GM21717 (cell line): Measurements from ENCODE around the gene SORCS1.

Experiments used
- ATAC-seq: cut with Tn5 transposase; IDR thresholded peaks from one replicate; pipeline ENCODE4 v1.9.1; 2021; ENCODE audit warnings: mild to moderate bottlenecking, moderate library complexity; ENCODE audit not compliant: unreplicated experiment

The SORCS1 gene

GRCh38 chr10:106768204-106768603 is 396.3 kb downstream of the SORCS1 start:
- no peak for ATAC-seq

- no peak for ATAC-seq
These were observed 398.6 kb downstream of the SORCS1 start for GRCh38 chr10:106765928-106766327.

- no peak for ATAC-seq
These were observed 399.2 kb downstream of the SORCS1 start for GRCh38 chr10:106765241-106765754.

GRCh38 chr10:106764360-106764759 is 400.1 kb downstream of the SORCS1 start:
- no peak for ATAC-seq

GRCh38 chr10:106761906-106762305 is 402.6 kb downstream of the SORCS1 start:
- ATAC-seq: no peak

GRCh38 chr10:106757521-106757920 is 407.0 kb downstream of the SORCS1 start:
- ATAC-seq: no peak

- no peak for ATAC-seq
These were observed 413.4 kb downstream of the SORCS1 start for GRCh38 chr10:106751091-106751490.

GRCh38 chr10:106746868-106747267 is 417.6 kb downstream of the SORCS1 start:
- no peak for ATAC-seq

- no peak for ATAC-seq
These were observed 423.4 kb downstream of the SORCS1 start for GRCh38 chr10:106741006-106741530.

GRCh38 chr10:106740071-106740470 is 424.4 kb downstream of the SORCS1 start:
- ATAC-seq: no peak

- peak; percentile 47 for ATAC-seq
These were observed 430.3 kb downstream of the SORCS1 start for GRCh38 chr10:106734220-106734619.

- no peak for ATAC-seq
These were observed 436.3 kb downstream of the SORCS1 start for GRCh38 chr10:106728232-106728631.

GRCh38 chr10:106727170-106727569 is 437.3 kb downstream of the SORCS1 start:
- no peak for ATAC-seq

GRCh38 chr10:106722524-106722923 is 442.0 kb downstream of the SORCS1 start:
- ATAC-seq: no peak

- ATAC-seq: no peak
These were observed 443.8 kb downstream of the SORCS1 start for GRCh38 chr10:106720683-106721082.

GRCh38 chr10:106716381-106716780 is 448.1 kb downstream of the SORCS1 start:
- ATAC-seq: no peak

- ATAC-seq: no peak
These were observed 449.6 kb downstream of the SORCS1 start for GRCh38 chr10:106714734-106715555.

- no peak for ATAC-seq
These were observed 450.7 kb downstream of the SORCS1 start for GRCh38 chr10:106713846-106714245.

- ATAC-seq: peak; percentile 65
These were observed 451.5 kb downstream of the SORCS1 start for GRCh38 chr10:106712988-106713387.

GRCh38 chr10:106711313-106711906 is 453.1 kb downstream of the SORCS1 start:
- ATAC-seq: peak; percentile 61

- ATAC-seq: no peak
These were observed 456.0 kb downstream of the SORCS1 start for GRCh38 chr10:106708506-106708905.

- no peak for ATAC-seq
These were observed 456.8 kb downstream of the SORCS1 start for GRCh38 chr10:106707657-106708056.
